IPS-15b (cell line): ENCODE measurements around the gene ENPP7.

Experiments
- H3K27me3 ChIP-seq: one replicate; pipeline ENCODE4 v1.6.1; 2013; ENCODE audit warnings: low read length; ENCODE audit not compliant: control insufficient read depth, insufficient read depth
- H3K36me3 ChIP-seq: one replicate; pipeline ENCODE4 v1.6.1; 2013; ENCODE audit warnings: low read length; ENCODE audit not compliant: control insufficient read depth, insufficient read depth
- H3K4me1 ChIP-seq: one replicate; pipeline ENCODE4 v1.6.1; 2013; ENCODE audit warnings: mild to moderate bottlenecking, low read length; ENCODE audit not compliant: control insufficient read depth, insufficient read depth
- H3K4me3 ChIP-seq: one replicate; pipeline ENCODE4 v1.5.1; 2013; ENCODE audit warnings: low read depth, low read length
- H3K9ac ChIP-seq: one replicate; pipeline ENCODE4 v1.6.1; 2013; ENCODE audit warnings: low read depth, mild to moderate bottlenecking, low read length
- H3K9me3 ChIP-seq: one replicate; pipeline ENCODE4 v1.6.1; 2013; ENCODE audit warnings: mild to moderate bottlenecking, low read length; ENCODE audit not compliant: control insufficient read depth, insufficient read depth

ENPP7 gene

DNA sequence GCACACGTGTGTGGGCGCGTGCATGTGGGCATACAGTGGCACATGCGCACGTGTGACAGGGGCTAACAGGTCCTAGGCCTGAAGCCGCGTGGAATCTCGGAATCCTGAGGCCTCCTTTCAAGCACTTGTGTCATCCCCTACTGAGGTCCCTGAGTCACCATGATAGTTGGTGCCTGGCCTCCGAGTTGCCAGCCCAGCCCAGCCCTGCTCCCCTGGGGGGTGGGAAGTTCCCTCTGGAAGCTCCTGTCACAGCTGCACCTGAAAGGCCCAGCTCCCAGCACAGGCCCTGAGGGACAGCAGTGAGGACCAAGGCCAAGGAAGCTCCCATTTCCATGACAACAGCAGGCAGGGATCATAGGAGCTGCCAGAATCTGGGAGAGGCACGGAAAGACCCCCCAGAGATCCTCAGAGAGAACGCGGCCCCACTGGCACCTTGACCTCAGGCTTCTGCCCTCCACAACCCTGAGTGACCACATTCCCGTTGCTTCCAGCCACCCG, 35.4 kb upstream of the ENPP7 start:
- peaks cover 2% of the 10 kb centered on the region for H3K36me3 ChIP-seq
- H3K9me3 ChIP-seq, result no peaks in the 10 kb centered on the region
- H3K27me3 ChIP-seq, result no peaks in the 10 kb centered on the region
- no peak overlapping the region for H3K9ac ChIP-seq
- no peak overlapping the region for H3K4me3 ChIP-seq
- no peaks in the 10 kb centered on the region for H3K4me1 ChIP-seq

GRCh38 chr17:79695797-79696609, 34.7 kb upstream of the ENPP7 start:
- Histone ChIP-seq H3K9ac (no peak overlapping the region), H3K36me3 (peaks cover 2% of the 10 kb centered on the region), H3K27me3 (no peaks in the 10 kb centered on the region), H3K9me3 (no peaks in the 10 kb centered on the region), H3K4me1 (no peaks in the 10 kb centered on the region), H3K4me3 (no peak overlapping the region)

- Histone ChIP-seq H3K27me3 (no peaks in the 10 kb centered on the region), H3K9ac (no peak overlapping the region), H3K9me3 (no peaks in the 10 kb centered on the region), H3K4me3 (no peak overlapping the region), H3K36me3 (peaks cover 2% of the 10 kb centered on the region), H3K4me1 (no peaks in the 10 kb centered on the region)
Measured at GRCh38 chr17:79696610-79696982, 34.1 kb upstream of the ENPP7 start.

GRCh38 chr17:79698146-79698846, 32.4 kb upstream of the ENPP7 start:
- no peaks in the 10 kb centered on the region for H3K27me3 ChIP-seq
- H3K4me1 ChIP-seq, result no peaks in the 10 kb centered on the region
- H3K36me3 ChIP-seq, result peaks cover 2% of the 10 kb centered on the region
- no peak overlapping the region for H3K9ac ChIP-seq
- H3K9me3 ChIP-seq, result no peaks in the 10 kb centered on the region
- no peak overlapping the region for H3K4me3 ChIP-seq

DNA sequence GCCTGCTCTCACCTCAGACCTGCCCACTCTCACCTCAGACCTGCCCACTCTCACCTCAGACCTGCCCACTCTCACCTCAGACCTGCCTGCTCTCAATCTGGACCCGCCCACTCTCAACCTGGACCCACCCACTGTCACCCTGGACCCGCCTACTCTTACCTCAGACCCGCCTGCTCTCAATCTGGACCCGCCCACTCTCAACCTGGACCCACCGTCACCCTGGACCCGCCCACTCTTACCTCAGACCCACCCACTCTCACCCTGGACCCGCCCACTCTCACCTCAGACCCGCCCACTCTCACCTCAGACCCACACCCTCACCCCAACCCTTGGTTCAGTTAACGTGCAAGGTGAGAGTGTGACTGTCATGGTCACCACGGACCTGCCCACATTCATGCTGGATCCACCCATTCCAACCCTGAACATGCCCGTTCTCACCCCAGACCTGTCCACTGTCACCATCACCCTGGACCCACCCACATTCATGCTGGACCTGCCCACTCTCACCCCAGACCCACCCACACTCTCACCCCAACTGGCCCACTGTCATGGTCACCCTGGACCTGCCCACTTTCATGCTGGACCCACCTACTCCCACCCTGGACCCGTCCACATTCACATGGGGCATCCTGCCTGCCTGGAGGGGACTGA, 31.2 kb upstream of the ENPP7 start:
- peaks cover 2% of the 10 kb centered on the region for H3K36me3 ChIP-seq
- H3K4me1 ChIP-seq, result no peaks in the 10 kb centered on the region
- H3K4me3 ChIP-seq, result no peak overlapping the region
- H3K9me3 ChIP-seq, result no peaks in the 10 kb centered on the region
- H3K27me3 ChIP-seq, result no peaks in the 10 kb centered on the region
- no peak overlapping the region for H3K9ac ChIP-seq

DNA sequence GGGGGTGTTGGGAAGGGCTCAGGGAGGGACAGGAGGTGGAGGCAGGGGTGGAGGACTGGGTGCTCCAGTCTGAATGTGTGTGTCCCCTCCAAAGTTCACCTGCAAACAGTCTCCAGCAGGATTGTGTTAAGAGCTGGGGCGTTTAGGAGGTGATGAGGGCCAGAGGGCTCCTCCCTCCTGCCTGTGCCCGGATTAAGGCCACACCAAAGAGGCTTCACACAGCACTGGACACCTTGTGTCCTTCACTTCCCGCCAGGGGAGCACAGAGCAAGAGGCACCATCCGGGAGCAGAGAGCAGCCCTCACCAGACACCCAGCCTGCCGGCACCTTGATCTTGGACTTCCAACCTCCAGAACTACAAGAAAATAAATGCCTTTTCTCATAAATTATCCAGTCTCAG, 30.2 kb upstream of the ENPP7 start:
- H3K9me3 ChIP-seq, result no peaks in the 10 kb centered on the region
- no peaks in the 10 kb centered on the region for H3K27me3 ChIP-seq
- H3K36me3 ChIP-seq, result no peaks in the 10 kb centered on the region
- no peaks in the 10 kb centered on the region for H3K4me1 ChIP-seq
- no peak overlapping the region for H3K9ac ChIP-seq
- H3K4me3 ChIP-seq, result no peak overlapping the region

- Histone ChIP-seq H3K4me1 (no peaks in the 10 kb centered on the region), H3K9ac (no peak overlapping the region), H3K36me3 (no peaks in the 10 kb centered on the region), H3K27me3 (no peaks in the 10 kb centered on the region), H3K4me3 (no peak overlapping the region), H3K9me3 (no peaks in the 10 kb centered on the region)
Measured at GRCh38 chr17:79702034-79702433, 28.7 kb upstream of the ENPP7 start.

DNA sequence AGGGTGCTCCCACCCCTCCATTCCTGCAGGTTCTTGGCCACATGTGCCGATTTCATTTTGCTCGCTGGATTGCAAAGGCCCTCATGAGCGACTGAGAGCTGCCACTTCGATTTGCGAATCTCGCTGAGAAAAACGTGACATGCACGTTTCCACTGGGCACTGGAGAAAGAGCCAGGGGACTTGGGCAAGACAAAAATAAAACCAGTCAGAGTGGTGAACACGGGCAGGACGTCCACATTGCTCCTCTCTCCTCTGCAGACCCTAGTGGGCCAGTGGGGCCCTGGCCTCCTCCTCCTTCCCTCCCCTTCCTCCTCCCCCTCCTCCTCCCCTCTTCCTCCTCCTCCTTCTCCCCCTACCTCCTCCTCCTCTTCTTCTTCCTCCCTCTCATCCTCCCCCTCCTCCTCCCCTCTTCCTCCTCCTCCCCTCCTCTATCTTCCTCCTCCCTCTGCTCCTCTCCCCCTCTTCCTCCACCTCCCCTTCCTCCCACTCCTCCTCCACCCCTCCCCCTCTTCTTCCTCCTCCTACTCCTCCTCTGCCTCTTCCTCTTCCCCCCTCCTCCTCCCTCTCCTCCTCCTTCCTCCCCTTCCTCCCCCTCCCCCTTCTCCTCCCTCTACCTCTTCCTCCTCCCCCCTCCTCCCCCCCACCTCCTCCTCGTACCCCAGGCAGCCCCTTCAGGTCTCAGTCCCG, 28.1 kb upstream of the ENPP7 start:
- no peaks in the 10 kb centered on the region for H3K27me3 ChIP-seq

DNA sequence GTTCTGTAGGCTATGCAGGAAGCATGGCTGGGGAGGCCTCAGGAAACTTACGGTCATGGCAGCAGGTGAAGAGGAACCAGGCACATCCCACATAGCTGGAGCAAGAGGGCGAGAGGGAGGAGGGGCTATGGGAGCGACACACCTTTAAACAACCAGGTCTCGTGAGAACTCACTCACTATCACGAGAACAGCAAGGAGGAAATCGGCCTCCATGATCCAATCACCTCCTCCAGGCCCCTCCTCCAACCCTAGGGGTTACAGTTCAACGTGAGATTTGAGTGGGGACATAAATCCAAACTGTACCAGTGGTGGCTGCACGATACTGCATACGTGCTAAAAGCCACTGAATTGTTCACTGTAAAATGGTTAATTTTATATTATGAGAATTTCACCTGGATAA, 26.1 kb upstream of the ENPP7 start:
- Histone ChIP-seq H3K27me3 (no peaks in the 10 kb centered on the region), H3K9ac (no peak overlapping the region), H3K9me3 (no peaks in the 10 kb centered on the region), H3K4me3 (no peak overlapping the region), H3K4me1 (no peaks in the 10 kb centered on the region), H3K36me3 (no peaks in the 10 kb centered on the region)

More for the DNA sequence above, 28.1 kb upstream of the ENPP7 start:
- Histone ChIP-seq H3K9me3 (no peaks in the 10 kb centered on the region), H3K4me1 (no peaks in the 10 kb centered on the region), H3K9ac (no peak overlapping the region), H3K36me3 (no peaks in the 10 kb centered on the region), H3K4me3 (no peak overlapping the region)

DNA sequence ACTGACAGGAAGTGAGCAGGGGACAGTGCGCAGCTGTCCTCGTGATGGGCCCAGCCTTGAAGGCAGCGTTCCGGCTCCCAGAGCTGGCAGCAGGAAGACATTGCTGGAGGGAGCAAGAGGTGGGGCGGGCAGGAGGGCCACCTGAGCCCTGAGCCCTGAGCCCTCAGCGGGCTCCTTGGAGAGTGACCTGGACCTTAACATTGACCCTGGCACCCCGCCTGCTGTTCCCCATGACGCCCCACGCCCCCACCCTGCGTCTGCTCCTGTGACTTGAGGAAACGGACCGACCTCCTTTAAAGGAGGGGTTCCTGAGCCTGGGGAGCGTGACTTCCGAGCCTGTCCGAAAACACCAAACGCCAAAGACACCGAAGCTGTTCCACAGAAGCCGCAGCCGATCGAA, 25.1 kb upstream of the ENPP7 start:
- Histone ChIP-seq H3K9me3 (no peaks in the 10 kb centered on the region), H3K4me3 (no peak overlapping the region), H3K36me3 (no peaks in the 10 kb centered on the region), H3K9ac (no peak overlapping the region), H3K27me3 (no peaks in the 10 kb centered on the region), H3K4me1 (no peaks in the 10 kb centered on the region)

DNA sequence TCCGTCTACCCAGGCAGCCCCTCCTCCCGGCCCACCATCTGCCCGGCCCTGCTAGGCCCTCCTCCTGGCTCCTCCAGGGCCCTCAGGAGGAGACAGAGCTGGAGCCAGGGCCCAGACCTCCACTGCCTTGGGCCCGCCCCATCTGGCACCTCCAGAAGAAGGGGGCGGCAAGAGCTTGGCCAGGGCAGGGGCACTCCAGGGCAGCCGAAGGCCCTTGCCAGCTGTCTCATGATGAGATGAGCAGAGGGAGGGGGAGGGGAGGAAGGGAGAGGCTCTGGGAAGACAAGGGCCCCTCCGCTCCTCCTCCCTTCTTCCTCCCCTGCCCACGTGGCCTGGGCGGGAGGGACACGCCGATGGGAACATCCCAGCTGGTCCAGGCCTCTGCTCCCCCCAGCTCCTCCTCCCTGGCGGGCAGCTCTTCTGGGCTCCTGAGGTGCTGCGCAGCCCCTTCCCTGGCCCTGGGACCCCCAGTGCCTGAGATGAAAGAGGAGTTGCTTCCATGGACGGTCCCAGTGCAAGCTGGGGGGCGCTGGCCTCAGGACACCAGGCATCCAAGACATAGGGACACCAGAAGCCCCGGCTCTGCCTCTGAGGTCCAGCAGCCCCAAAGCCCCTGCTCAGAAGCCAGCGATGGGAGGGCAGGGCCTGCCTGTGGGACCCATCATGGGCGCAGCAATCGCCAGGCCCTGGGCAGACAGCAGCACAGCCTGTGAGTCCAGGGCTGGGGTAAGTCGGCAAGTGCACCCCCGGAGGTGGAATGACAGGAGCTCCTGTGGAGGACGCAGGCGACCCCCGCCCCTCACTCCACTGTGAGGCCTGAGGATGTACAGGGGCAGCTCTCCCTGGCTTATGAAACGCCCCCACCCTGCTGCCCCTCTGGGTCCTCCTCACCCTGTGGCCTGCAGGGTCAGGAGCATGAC, 23.6 kb upstream of the ENPP7 start:
- H3K4me1 ChIP-seq, result no peaks in the 10 kb centered on the region
- H3K4me3 ChIP-seq, result no peak overlapping the region
- H3K27me3 ChIP-seq, result no peaks in the 10 kb centered on the region
- H3K9ac ChIP-seq, result no peak overlapping the region
- no peaks in the 10 kb centered on the region for H3K9me3 ChIP-seq
- H3K36me3 ChIP-seq, result no peaks in the 10 kb centered on the region
